Measurements from ENCODE around the gene IL1R1. TPM values are rescaled to one million over a fixed set of nuclear protein-coding genes. Genes with fewer than 3 reads are reported as not detected.

IL1R1 gene
- total RNA-seq, 1 donor from 2014 or later = 1.7 TPM

DNA sequence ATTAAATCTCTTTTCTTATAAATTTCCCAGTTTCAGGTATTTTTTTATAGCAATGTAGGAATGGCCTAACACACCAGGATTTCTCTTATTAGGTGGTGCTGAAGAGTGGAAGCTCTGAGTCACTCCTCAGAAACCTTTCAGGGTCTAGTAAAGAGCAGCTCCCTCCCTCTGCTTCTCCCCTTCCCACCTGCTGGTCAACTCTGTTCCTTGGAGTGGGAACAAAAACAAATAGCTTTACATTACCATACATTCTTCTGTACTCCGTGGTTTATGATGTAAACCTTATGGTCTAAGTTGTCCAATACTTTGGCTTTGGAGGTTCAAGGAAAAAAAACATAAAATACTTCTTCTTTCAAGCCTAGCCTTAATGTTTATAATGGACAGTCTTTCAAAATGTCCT lies 2.7 kb upstream of the IL1R1 start:
- Mint-ChIP-seq H3K27ac (no peak overlapping the region), H3K27me3 (ENCODE audit: insufficient read depth, low read depth) (peaks cover 23% of the 10 kb centered on the region)
- TF ChIP-seq, protein P1, sequence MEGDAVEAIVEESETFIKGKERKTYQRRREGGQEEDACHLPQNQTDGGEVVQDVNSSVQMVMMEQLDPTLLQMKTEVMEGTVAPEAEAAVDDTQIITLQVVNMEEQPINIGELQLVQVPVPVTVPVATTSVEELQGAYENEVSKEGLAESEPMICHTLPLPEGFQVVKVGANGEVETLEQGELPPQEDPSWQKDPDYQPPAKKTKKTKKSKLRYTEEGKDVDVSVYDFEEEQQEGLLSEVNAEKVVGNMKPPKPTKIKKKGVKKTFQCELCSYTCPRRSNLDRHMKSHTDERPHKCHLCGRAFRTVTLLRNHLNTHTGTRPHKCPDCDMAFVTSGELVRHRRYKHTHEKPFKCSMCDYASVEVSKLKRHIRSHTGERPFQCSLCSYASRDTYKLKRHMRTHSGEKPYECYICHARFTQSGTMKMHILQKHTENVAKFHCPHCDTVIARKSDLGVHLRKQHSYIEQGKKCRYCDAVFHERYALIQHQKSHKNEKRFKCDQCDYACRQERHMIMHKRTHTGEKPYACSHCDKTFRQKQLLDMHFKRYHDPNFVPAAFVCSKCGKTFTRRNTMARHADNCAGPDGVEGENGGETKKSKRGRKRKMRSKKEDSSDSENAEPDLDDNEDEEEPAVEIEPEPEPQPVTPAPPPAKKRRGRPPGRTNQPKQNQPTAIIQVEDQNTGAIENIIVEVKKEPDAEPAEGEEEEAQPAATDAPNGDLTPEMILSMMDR (IDR thresholded peaks at IDR 0.05) = no peak
- TF ChIP-seq EZH2phosphoT487 (IDR thresholded peaks at IDR 0.05) = no peak
- no peak for TF ChIP-seq EZH2 (IDR thresholded peaks at IDR 0.05)

GRCh38 chr2:102140377-102140776 lies 2.2 kb upstream of the IL1R1 start:
- TF ChIP-seq EZH2phosphoT487 (IDR thresholded peaks at IDR 0.05) (no peak), EZH2 (IDR thresholded peaks at IDR 0.05) (no peak)
- TF ChIP-seq, protein P1 (IDR thresholded peaks at IDR 0.05) = no peak

More for the DNA sequence above, 2.7 kb upstream of the IL1R1 start:
- Mint-ChIP-seq H3K4me1 (peaks cover 9% of the 10 kb centered on the region), H3K4me3 (no peak overlapping the region), H3K9me3 (peaks cover 8% of the 10 kb centered on the region), H3K36me3 (no peaks in the 10 kb centered on the region)
- peaks cover 5% of the 10 kb centered on the region for H3F3A ChIP-seq (ENCODE audit: low read depth)
- no peak overlapping the region for H3K27ac ChIP-seq
- no peaks in the 10 kb centered on the region for H4K20me1 ChIP-seq (ENCODE audit: low read depth)
- H3K9me3 ChIP-seq (ENCODE audit: low read depth) = no peaks in the 10 kb centered on the region
- DNase-seq (ENCODE audit: low spot score) = no peak
- H2AFZ ChIP-seq (replicated peaks) = no peak overlapping the region
- H3K4me1 ChIP-seq = peaks cover 4% of the 10 kb centered on the region
- H3K4me2 ChIP-seq = no peak overlapping the region
- H3K4me3 ChIP-seq = no peak overlapping the region
- no peaks in the 10 kb centered on the region for H3K36me3 ChIP-seq
- no peaks in the 10 kb centered on the region for H3K79me2 ChIP-seq (ENCODE audit: low read depth)
- peaks cover 37% of the 10 kb centered on the region for H3K27me3 ChIP-seq
- H3K9ac ChIP-seq = no peak overlapping the region

GRCh38 chr2:102141011-102141943 lies 1.3 kb upstream of the IL1R1 start:
- H3K36me3 ChIP-seq = no peaks in the 10 kb centered on the region
- peak overlapping the region; percentile 75 for H3K4me2 ChIP-seq
- no peak for DNase-seq (ENCODE audit: low spot score)
- no peaks in the 10 kb centered on the region for H3K36me3 Mint-ChIP-seq
- TF ChIP-seq EZH2phosphoT487 (IDR thresholded peaks at IDR 0.05) = no peak
- no peak for TF ChIP-seq EZH2 (IDR thresholded peaks at IDR 0.05)
- TF ChIP-seq, protein P1 (IDR thresholded peaks at IDR 0.05) = no peak
- peaks cover 4% of the 10 kb centered on the region for H3K4me1 ChIP-seq
- H3K9ac ChIP-seq = no peak overlapping the region
- peaks cover 37% of the 10 kb centered on the region for H3K27me3 ChIP-seq
- peaks cover 5% of the 10 kb centered on the region for H3F3A ChIP-seq (ENCODE audit: low read depth)
- H4K20me1 ChIP-seq (ENCODE audit: low read depth) = no peaks in the 10 kb centered on the region
- H3K4me1 Mint-ChIP-seq = peaks cover 9% of the 10 kb centered on the region
- peak overlapping the region; percentile 86 for H3K4me3 Mint-ChIP-seq
- peaks cover 28% of the 10 kb centered on the region for H3K27me3 Mint-ChIP-seq (ENCODE audit: insufficient read depth, low read depth)
- no peaks in the 10 kb centered on the region for H3K79me2 ChIP-seq (ENCODE audit: low read depth)
- no peaks in the 10 kb centered on the region for H3K9me3 ChIP-seq (ENCODE audit: low read depth)
- no peak overlapping the region for H3K27ac ChIP-seq
- peaks cover 19% of the 10 kb centered on the region for H3K9me3 Mint-ChIP-seq
- H3K27ac Mint-ChIP-seq = no peak overlapping the region
- H3K4me3 ChIP-seq = no peak overlapping the region
- H2AFZ ChIP-seq (replicated peaks) = no peak overlapping the region

More at GRCh38 chr2:102140377-102140776, 2.2 kb upstream of the IL1R1 start:
- Histone ChIP-seq H3K27me3 (peaks cover 37% of the 10 kb centered on the region), H4K20me1 (ENCODE audit: low read depth) (no peaks in the 10 kb centered on the region), H3K4me2 (no peak overlapping the region), H3K4me1 (peaks cover 4% of the 10 kb centered on the region), H3K4me3 (no peak overlapping the region), H3K9me3 (ENCODE audit: low read depth) (no peaks in the 10 kb centered on the region), H3K27ac (no peak overlapping the region), H3K79me2 (ENCODE audit: low read depth) (no peaks in the 10 kb centered on the region), H3F3A (ENCODE audit: low read depth) (peaks cover 5% of the 10 kb centered on the region), H3K36me3 (no peaks in the 10 kb centered on the region), H2AFZ (replicated peaks) (no peak overlapping the region), H3K9ac (no peak overlapping the region)
- Mint-ChIP-seq H3K9me3 (peaks cover 12% of the 10 kb centered on the region), H3K27ac (no peak overlapping the region), H3K36me3 (no peaks in the 10 kb centered on the region), H3K4me1 (peaks cover 9% of the 10 kb centered on the region), H3K27me3 (ENCODE audit: insufficient read depth, low read depth) (peaks cover 24% of the 10 kb centered on the region), H3K4me3 (no peak overlapping the region)
- DNase-seq (ENCODE audit: low spot score) = no peak
